HUES48 (cell line): ENCODE data around the gene PMPCA.

Experiments used
- H3K27ac ChIP-seq: one replicate; pipeline ENCODE4 v1.7.0; 2013; ENCODE audit warnings: low read depth, low read length, inconsistent platforms
- H3K27me3 ChIP-seq: 2 replicates; pipeline ENCODE4 v1.6.1; 2013; ENCODE audit warnings: mild to moderate bottlenecking, low read length; ENCODE audit not compliant: control insufficient read depth, insufficient read depth
- H3K36me3 ChIP-seq: 2 replicates; pipeline ENCODE4 v1.6.1; 2013; ENCODE audit warnings: low read length; ENCODE audit not compliant: control insufficient read depth, insufficient read depth
- H3K4me1 ChIP-seq: 2 replicates; pipeline ENCODE4 v1.6.1; 2013; ENCODE audit warnings: mild to moderate bottlenecking, low read length; ENCODE audit not compliant: control insufficient read depth, insufficient read depth
- H3K4me3 ChIP-seq: 2 replicates; pipeline ENCODE4 v1.5.1; 2013; ENCODE audit warnings: mild to moderate bottlenecking, low read depth, low read length
- H3K9ac ChIP-seq: 2 replicates; pipeline ENCODE4 v1.6.1; 2013; ENCODE audit warnings: mild to moderate bottlenecking, low read depth, low read length, moderate library complexity
- H3K9me3 ChIP-seq: 2 replicates; pipeline ENCODE4 v1.6.1; 2013; ENCODE audit warnings: low read length; ENCODE audit not compliant: control insufficient read depth, insufficient read depth

PMPCA gene

GRCh38 chr9:136470356-136470755, 59.9 kb downstream of the PMPCA start:
- no peak overlapping the region for H3K27ac ChIP-seq
- peaks cover 100% of the 10 kb centered on the region for H3K36me3 ChIP-seq
- no peaks in the 10 kb centered on the region for H3K27me3 ChIP-seq

DNA sequence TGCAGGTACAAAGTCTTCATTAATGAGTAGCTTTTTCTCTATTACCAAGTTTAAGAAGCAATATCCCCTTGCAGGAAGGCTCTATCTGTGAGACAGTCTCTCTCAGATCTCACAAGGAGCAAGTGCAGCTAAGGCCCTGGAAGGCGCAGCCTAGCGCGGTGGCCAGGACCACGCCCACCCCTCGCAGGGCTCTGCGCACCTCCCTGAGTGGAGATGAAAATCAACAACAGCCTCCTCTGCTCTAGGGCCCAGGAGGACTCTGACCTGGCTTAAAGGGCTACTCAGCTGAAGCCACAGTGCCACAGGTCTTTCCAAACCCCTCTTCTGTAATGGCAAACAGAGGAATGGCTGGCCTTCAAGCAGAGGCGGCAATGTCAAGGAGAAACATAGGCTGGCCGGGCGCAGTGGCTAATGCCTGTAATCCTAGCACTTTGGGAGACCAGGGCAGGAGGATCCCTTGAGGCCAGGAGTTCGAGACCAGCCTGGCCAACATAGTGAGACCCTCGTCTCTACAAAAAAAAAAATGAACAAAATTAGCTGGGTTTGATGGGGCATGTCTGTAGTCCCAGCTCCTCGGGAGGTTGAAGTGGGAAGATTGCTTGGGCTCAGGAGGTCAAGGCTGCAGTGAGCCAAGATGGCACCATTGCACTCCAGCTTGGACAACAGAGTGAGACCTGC, 60.5 kb downstream of the PMPCA start:
- no peaks in the 10 kb centered on the region for H3K27me3 ChIP-seq
- H3K36me3 ChIP-seq: peaks cover 100% of the 10 kb centered on the region
- H3K9ac ChIP-seq: no peak overlapping the region
- H3K9me3 ChIP-seq: no peaks in the 10 kb centered on the region
- H3K4me3 ChIP-seq: no peak overlapping the region
- no peak overlapping the region for H3K27ac ChIP-seq
- no peaks in the 10 kb centered on the region for H3K4me1 ChIP-seq

More at GRCh38 chr9:136470356-136470755, 59.9 kb downstream of the PMPCA start:
- H3K4me1 ChIP-seq: no peaks in the 10 kb centered on the region
- H3K9ac ChIP-seq: no peak overlapping the region
- no peaks in the 10 kb centered on the region for H3K9me3 ChIP-seq
- H3K4me3 ChIP-seq: no peak overlapping the region

DNA sequence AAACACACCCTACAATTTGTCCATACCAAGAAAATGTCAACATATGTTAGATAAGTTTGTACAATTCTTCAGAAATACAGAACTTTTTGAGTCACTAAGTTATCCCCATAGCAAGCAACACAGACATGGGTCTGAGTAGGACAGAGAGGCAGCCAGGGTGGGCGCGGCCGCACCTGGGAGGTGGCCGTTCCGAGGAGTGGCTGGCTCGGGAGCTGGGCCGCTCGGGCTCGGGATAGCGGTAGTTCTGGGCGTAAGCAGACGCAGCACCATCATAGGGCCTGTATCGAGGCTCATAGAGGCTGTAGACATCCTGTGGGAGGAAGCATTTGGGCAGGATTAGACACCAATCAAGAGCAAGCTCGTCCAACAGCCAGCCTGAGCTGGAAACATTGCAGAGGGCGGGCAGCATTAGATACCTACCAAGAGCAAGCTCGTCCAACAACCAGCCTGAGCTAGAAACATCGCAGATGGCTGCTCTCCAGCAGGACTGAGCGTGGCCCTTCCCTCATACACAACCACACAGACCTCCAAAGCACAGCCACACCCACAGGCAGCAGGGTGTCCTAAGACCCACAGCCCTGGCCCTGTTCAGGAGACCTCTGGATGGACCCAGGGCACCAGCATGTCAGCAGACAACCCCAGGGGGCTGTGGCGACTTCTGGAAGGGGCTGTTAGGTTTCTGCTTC, 61.5 kb downstream of the PMPCA start:
- H3K4me3 ChIP-seq: no peak overlapping the region
- peaks cover 100% of the 10 kb centered on the region for H3K36me3 ChIP-seq
- H3K4me1 ChIP-seq: no peaks in the 10 kb centered on the region
- no peaks in the 10 kb centered on the region for H3K27me3 ChIP-seq
- H3K27ac ChIP-seq: no peak overlapping the region
- H3K9ac ChIP-seq: no peak overlapping the region
- H3K9me3 ChIP-seq: no peaks in the 10 kb centered on the region

DNA sequence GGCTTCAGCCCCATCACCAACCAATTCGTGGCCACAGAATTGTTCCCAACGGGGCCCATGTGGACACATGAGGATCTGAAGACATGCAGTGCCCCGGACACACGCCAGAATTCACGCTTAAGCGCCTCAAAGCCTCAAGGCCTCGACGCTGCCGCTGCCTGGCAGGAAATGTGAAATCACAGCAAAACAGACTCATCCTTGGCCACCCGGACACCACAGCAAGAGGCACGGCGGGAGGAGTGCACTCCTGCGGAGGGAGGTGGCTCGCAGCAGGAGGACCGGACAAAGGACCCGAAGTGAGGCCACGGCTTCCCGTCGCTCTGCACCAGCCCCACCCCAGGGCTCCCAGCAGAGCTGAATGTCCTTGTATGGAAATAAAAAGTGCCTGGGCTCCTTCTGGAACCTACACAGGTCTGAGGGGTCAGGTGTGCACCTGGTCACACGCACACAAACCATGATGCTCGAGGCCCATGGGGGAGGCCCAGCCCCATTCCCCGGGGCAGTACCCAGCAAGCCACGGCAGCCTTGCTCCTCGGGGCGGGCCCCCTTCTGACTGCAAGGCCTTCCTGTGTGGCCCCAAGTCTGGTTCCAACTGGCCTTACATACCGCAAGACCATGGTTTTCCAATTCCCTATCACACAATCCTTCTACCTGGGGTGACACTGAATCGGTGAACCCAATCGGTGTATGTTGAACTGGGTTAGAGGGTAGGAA, 62.3 kb downstream of the PMPCA start:
- Histone ChIP-seq H3K27me3 (no peaks in the 10 kb centered on the region), H3K27ac (no peak overlapping the region), H3K36me3 (peaks cover 100% of the 10 kb centered on the region), H3K4me3 (no peak overlapping the region), H3K9ac (no peak overlapping the region), H3K9me3 (no peaks in the 10 kb centered on the region), H3K4me1 (no peaks in the 10 kb centered on the region)

DNA sequence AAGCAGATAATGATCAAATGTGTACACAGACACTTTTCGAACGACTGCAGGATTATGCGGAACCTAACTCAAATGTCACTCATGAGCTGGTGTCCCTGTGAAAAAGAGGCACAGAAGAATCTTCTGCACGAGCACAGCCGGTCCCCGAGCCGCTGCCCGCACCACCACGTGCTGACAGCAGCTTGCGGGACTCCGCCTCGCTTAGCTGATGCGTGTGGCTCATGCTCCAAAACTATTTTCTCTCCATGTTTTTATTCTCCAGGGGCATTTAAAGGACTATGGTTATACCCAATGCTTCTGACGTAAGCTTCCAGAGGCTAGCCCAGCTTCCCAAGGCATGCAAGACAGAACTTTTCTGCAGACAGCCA, 62.9 kb downstream of the PMPCA start:
- Histone ChIP-seq H3K4me1 (no peaks in the 10 kb centered on the region), H3K36me3 (peaks cover 99% of the 10 kb centered on the region), H3K27ac (no peak overlapping the region), H3K27me3 (no peaks in the 10 kb centered on the region), H3K9ac (no peak overlapping the region), H3K9me3 (no peaks in the 10 kb centered on the region), H3K4me3 (no peak overlapping the region)
